HTR-8/SVneo (cell line): ENCODE data around the gene CLK2.
A peak's percentile ranks its signal among the peaks of the same experiment; 100 is the strongest.

Experiments used
- DNase-seq: peaks from one replicate; pipeline ENCODE4 v3.0.0; 2011; ENCODE audit warnings: low spot score, mixed read lengths; ENCODE audit not compliant: insufficient read length
- FAIRE-seq: peaks from 2 replicates; lab custom pipeline; 2011; peaks lifted over from hg19 to GRCh38; lab: Jason Lieb, UNC

The CLK2 gene

GRCh38 chr1:155273343-155274245 lies at the start of gene CLK2:
CLK2 (minus strand) TSS chr1:155273504; CDS start chr1:155270977, 2,527 bp downstream.
- peak; percentile 93 for DNase-seq
- peak; percentile 72 for FAIRE-seq

- FAIRE-seq (no peak), DNase-seq (peak; percentile 19)
Measured at GRCh38 chr1:155322571-155322952, 49.3 kb upstream of the CLK2 start.

- DNase-seq = no peak
- no peak for FAIRE-seq
Measured at GRCh38 chr1:155321639-155322503, 48.6 kb upstream of the CLK2 start.

- FAIRE-seq (no peak), DNase-seq (no peak)
Measured at GRCh38 chr1:155320661-155321617, 47.6 kb upstream of the CLK2 start, which contains the start of gene RUSC1. RUSC1 (plus strand) TSS chr1:155320894; CDS start chr1:155321774, 880 bp downstream.

- FAIRE-seq (no peak), DNase-seq (no peak)
Measured at GRCh38 chr1:155320252-155320651, 46.9 kb upstream of the CLK2 start.

- no peak for FAIRE-seq
- no peak for DNase-seq
Measured at GRCh38 chr1:155319536-155319935, 46.2 kb upstream of the CLK2 start.

- DNase-seq (no peak), FAIRE-seq (no peak)
Measured at GRCh38 chr1:155318082-155318481, 44.8 kb upstream of the CLK2 start.

- no peak for FAIRE-seq
- no peak for DNase-seq
Measured at GRCh38 chr1:155316922-155317321, 43.6 kb upstream of the CLK2 start.

- DNase-seq (no peak), FAIRE-seq (no peak)
Measured at GRCh38 chr1:155313261-155313660, 40.0 kb upstream of the CLK2 start.

- DNase-seq (no peak), FAIRE-seq (no peak)
Measured at GRCh38 chr1:155309423-155310021, 36.2 kb upstream of the CLK2 start.

- peak; percentile 95 for DNase-seq
- peak; percentile 85 for FAIRE-seq
Measured at GRCh38 chr1:155308493-155309422, 35.5 kb upstream of the CLK2 start, which contains the start of gene FDPS. FDPS (plus strand) TSS chr1:155308866; CDS start chr1:155309790, 924 bp downstream.

GRCh38 chr1:155307247-155307740 lies 34.0 kb upstream of the CLK2 start:
- FAIRE-seq = no peak
- DNase-seq = no peak

GRCh38 chr1:155305881-155306391 lies 32.6 kb upstream of the CLK2 start:
- FAIRE-seq = no peak
- no peak for DNase-seq

- FAIRE-seq = no peak
- DNase-seq = no peak
Measured at GRCh38 chr1:155304558-155305063, 31.3 kb upstream of the CLK2 start.

- no peak for DNase-seq
- no peak for FAIRE-seq
Measured at GRCh38 chr1:155301342-155301841, 28.1 kb upstream of the CLK2 start, which contains the start of gene PKLR. PKLR (minus strand) TSS chr1:155301438; CDS start chr1:155301395, 43 bp downstream.

- DNase-seq = no peak
- FAIRE-seq = no peak
Measured at GRCh38 chr1:155300553-155301329, 27.4 kb upstream of the CLK2 start.

GRCh38 chr1:155300024-155300423 lies 26.7 kb upstream of the CLK2 start:
- DNase-seq = no peak
- FAIRE-seq = no peak
